Measurements from ENCODE around the gene PRKRIP1.
"Not testable (repeated sequence)": the region's sequence is repeated elsewhere in the genome, so short reads cannot be mapped to it uniquely, and the experiment has no call there.

The PRKRIP1 gene

GRCh38 chr7:102404005-102404861, 8.1 kb downstream of the PRKRIP1 start:
- peak; percentile 74 for DNase-seq

GRCh38 chr7:102404862-102405188, 8.7 kb downstream of the PRKRIP1 start:
- DNase-seq, result not testable (repeated sequence)

GRCh38 chr7:102407910-102408309, 11.7 kb downstream of the PRKRIP1 start:
- DNase-seq, result no peak

- DNase-seq, result not testable (repeated sequence)
These were observed 12.4 kb downstream of the PRKRIP1 start for GRCh38 chr7:102408530-102408929.

GRCh38 chr7:102409340-102409739, 13.2 kb downstream of the PRKRIP1 start:
- no peak for DNase-seq

GRCh38 chr7:102410123-102410522, 14.0 kb downstream of the PRKRIP1 start:
- no peak for DNase-seq

- DNase-seq, result no peak
These were observed 14.8 kb downstream of the PRKRIP1 start for GRCh38 chr7:102410918-102411317.

- DNase-seq, result peak; percentile 73
These were observed 16.4 kb downstream of the PRKRIP1 start for GRCh38 chr7:102412548-102412947.

GRCh38 chr7:102413091-102413490, 16.9 kb downstream of the PRKRIP1 start:
- DNase-seq, result no peak

GRCh38 chr7:102413611-102414010, 17.4 kb downstream of the PRKRIP1 start:
- no peak for DNase-seq

- peak; percentile 71 for DNase-seq
These were observed 19.6 kb downstream of the PRKRIP1 start for GRCh38 chr7:102415685-102416225.

GRCh38 chr7:102416406-102416805, 20.2 kb downstream of the PRKRIP1 start:
- no peak for DNase-seq

GRCh38 chr7:102417105-102417504, 20.9 kb downstream of the PRKRIP1 start:
- DNase-seq, result no peak

GRCh38 chr7:102418592-102418991, 22.4 kb downstream of the PRKRIP1 start:
- no peak for DNase-seq

GRCh38 chr7:102421706-102422240, 25.6 kb downstream of the PRKRIP1 start:
- peak; percentile 85 for DNase-seq

- no peak for DNase-seq
These were observed 28.0 kb downstream of the PRKRIP1 start for GRCh38 chr7:102424129-102424551.

- DNase-seq, result no peak
These were observed 28.6 kb downstream of the PRKRIP1 start for GRCh38 chr7:102424787-102425218.

- DNase-seq, result peak; percentile 70
These were observed 29.6 kb downstream of the PRKRIP1 start for GRCh38 chr7:102425639-102426267.

- DNase-seq, result peak; percentile 44
These were observed 30.3 kb downstream of the PRKRIP1 start for GRCh38 chr7:102426268-102427018.

GRCh38 chr7:102427019-102427405, 30.8 kb downstream of the PRKRIP1 start:
- no peak for DNase-seq

- no peak for DNase-seq
These were observed 33.2 kb downstream of the PRKRIP1 start for GRCh38 chr7:102429141-102429899.

GRCh38 chr7:102431617-102432298, 35.6 kb downstream of the PRKRIP1 start:
- peak; percentile 35 for DNase-seq

All from hematopoietic multipotent progenitor cell treated with erythropoietin and hydrocortisone succinate and interleukin-3 and kit ligand, for 8 days (in vitro differentiated cells).